ENCODE data around the gene PTPRR. TPM values are rescaled to one million over a fixed set of nuclear protein-coding genes. Genes with fewer than 3 reads are reported as not detected.

The PTPRR gene
- total and polyA plus RNA-seq, 2 of the 13 experiments (the other 11 are each of a cell fraction or from before 2014, with no cell fraction given), result not detected

DNA sequence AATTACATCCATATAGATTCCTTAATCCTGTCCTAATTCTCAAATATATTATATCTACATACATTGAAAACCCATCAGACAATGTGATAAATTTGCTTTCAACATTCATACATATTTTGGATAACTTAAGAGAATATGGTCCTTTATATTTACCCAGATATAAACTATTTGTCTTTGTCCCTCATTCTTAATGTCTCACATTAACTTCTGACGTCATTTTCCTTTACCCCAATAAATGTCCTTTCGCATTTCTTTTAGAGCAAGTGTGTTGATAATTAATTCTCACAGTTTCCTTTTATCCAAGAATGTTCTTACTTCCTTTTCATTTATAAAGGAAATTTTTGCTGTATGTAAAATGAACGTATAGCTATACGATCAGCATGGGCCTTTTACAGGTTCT, 12.6 kb upstream of the PTPRR start:
- no peak for FAIRE-seq
- Histone ChIP-seq H3K79me2 (ENCODE audit: insufficient read depth, low read length) (no peaks in the 10 kb centered on the region), H3K9ac (ENCODE audit: insufficient read depth, low read depth, low read length) (no peak overlapping the region), H3K4me1 (ENCODE audit: insufficient read depth, low read length) (no peaks in the 10 kb centered on the region), H3K27ac (ENCODE audit: extremely low read length, insufficient read depth, low read length) (no peak overlapping the region), H3K9me3 (ENCODE audit: low read length) (no peaks in the 10 kb centered on the region), H3K4me2 (ENCODE audit: low read depth, low read length) (no peak overlapping the region), H3K27me3 (ENCODE audit: control insufficient read depth in 1 of 2, insufficient read depth in 2 of 2, low read length in 2 of 2) (no peaks in the 10 kb centered on the region; a peak in 1 of 5 replicates), H3K4me3 (replicated peaks in 1 of 3; ENCODE audit: insufficient read depth in 1 of 3, low read depth in 2 of 3, low read length in 3 of 3) (no peak overlapping the region), H3K36me3 (replicated peaks in 1 of 2; ENCODE audit: control insufficient read depth in 1 of 2, insufficient read depth in 2 of 2, low read length in 2 of 2) (no peaks in the 10 kb centered on the region), H2AFZ (ENCODE audit: low read length) (no peak overlapping the region), H4K20me1 (ENCODE audit: insufficient read depth, low read length) (no peaks in the 10 kb centered on the region)
- POLR2A ChIA-PET, result no interaction called here
- WGBS (ENCODE audit: low lambda C conversion rate), result 49% methylated on average over 4 of the region's 4 CpGs
- intact Hi-C loops (cut with micrococcal nuclease; ENCODE audit: unreplicated experiment), result no loop called here
- CTCF ChIA-PET (ENCODE audit: low intra/inter-chr PET ratio, low total read pairs), result no interaction called here
- no peak for ATAC-seq
- TF ChIP-seq TCF7L2 (IDR thresholded peaks at IDR 0.05; ENCODE audit: low read depth, low read length) (no peak), ATF7 (IDR thresholded peaks at IDR 0.05) (peak; percentile 75), ATF7 (CRISPR knock-in tag; IDR thresholded peaks at IDR 0.05) (no peak), RBAK (CRISPR knock-in tag; IDR thresholded peaks at IDR 0.05) (no peak), CREB1 (IDR thresholded peaks at IDR 0.05) (peak; percentile 67; the same call in 1 of the 2 replicates), CREB1 (CRISPR knock-in tag; IDR thresholded peaks at IDR 0.05) (no peak), HOXD1 (CRISPR knock-in tag; IDR thresholded peaks at IDR 0.05) (no peak)
- no TSS peak for BruUV-seq (replicated peaks)
- no peak for DNase-seq (ENCODE audit: low spot score)
- in situ Hi-C loops (cut with HindIII; ENCODE audit: extremely low pct_ligation_motif_present, low pct_unique_long_range_greater_than_20kb), result no loop called here

- Histone ChIP-seq H3K27me3 (ENCODE audit: control insufficient read depth in 1 of 2, insufficient read depth in 2 of 2, low read length in 2 of 2) (no peaks in the 10 kb centered on the region), H3K9me3 (ENCODE audit: low read length) (no peaks in the 10 kb centered on the region), H3K4me3 (replicated peaks in 1 of 3; ENCODE audit: insufficient read depth in 1 of 3, low read depth in 2 of 3, low read length in 3 of 3) (no peak overlapping the region), H3K27ac (ENCODE audit: extremely low read length, insufficient read depth, low read length) (no peak overlapping the region), H3K4me1 (ENCODE audit: insufficient read depth, low read length) (no peaks in the 10 kb centered on the region), H2AFZ (ENCODE audit: low read length) (no peak overlapping the region), H3K4me2 (ENCODE audit: low read depth, low read length) (no peak overlapping the region), H4K20me1 (ENCODE audit: insufficient read depth, low read length) (no peaks in the 10 kb centered on the region), H3K79me2 (ENCODE audit: insufficient read depth, low read length) (no peaks in the 10 kb centered on the region), H3K36me3 (replicated peaks in 1 of 2; ENCODE audit: control insufficient read depth in 1 of 2, insufficient read depth in 2 of 2, low read length in 2 of 2) (no peaks in the 10 kb centered on the region), H3K9ac (ENCODE audit: insufficient read depth, low read depth, low read length) (no peak overlapping the region)
- no TSS peak for BruUV-seq (replicated peaks)
- intact Hi-C loops (cut with micrococcal nuclease; ENCODE audit: unreplicated experiment), result no loop called here
- in situ Hi-C loops (cut with HindIII; ENCODE audit: extremely low pct_ligation_motif_present, low pct_unique_long_range_greater_than_20kb), result no loop called here
- no peak for DNase-seq (ENCODE audit: low spot score)
- no peak for ATAC-seq
- no peak for FAIRE-seq
- TF ChIP-seq ZNF225 (CRISPR knock-in tag; IDR thresholded peaks at IDR 0.05) (no peak), CEBPB (IDR thresholded peaks at IDR 0.05; ENCODE audit: borderline replicate concordance, low read depth, low read length) (peak; percentile 46; the same call in 1 of the 2 replicates)
- ChIA-PET POLR2A (no interaction called here), CTCF (ENCODE audit: low intra/inter-chr PET ratio, low total read pairs) (no interaction called here)
Observed at GRCh38 chr12:70929029-70929428, 8.5 kb upstream of the PTPRR start.

Measured in HepG2 (cell line).